Calu3 (cell line): ENCODE measurements around the gene MSANTD2. TPM values are rescaled to one million over a fixed set of nuclear protein-coding genes. Genes with fewer than 3 reads are reported as not detected.

ENCODE experiments used
- BruUV-seq: library from RNA; stranded (reverse); fragments of 400-500 nt; replicated peaks from 2 replicates; lab custom pipeline; 2021; lab: Mats Ljungman, UMichigan
- CTCF ChIA-PET: fragments of 300-600 bp; sonication (Branson Sonifier 250); formaldehyde crosslinking; loops from one replicate; lab custom pipeline; 2022; ENCODE audit warnings: antibody characterized with exemption; lab: Charles Lee
- DNase-seq: peaks from one replicate; pipeline ENCODE4 v3.0.0; 2022
- H3K27ac Mint-ChIP-seq: one replicate; pipeline ENCODE4 v1.8.0; 2022; ENCODE audit warnings: mixed read lengths; ENCODE audit not compliant: unreplicated experiment
- H3K27me3 Mint-ChIP-seq: one replicate; pipeline ENCODE4 v1.8.0; 2022; ENCODE audit warnings: mixed read lengths; ENCODE audit not compliant: unreplicated experiment
- H3K36me3 Mint-ChIP-seq: one replicate; pipeline ENCODE4 v1.8.0; 2022; ENCODE audit warnings: mild to moderate bottlenecking, moderate library complexity, mixed read lengths; ENCODE audit not compliant: insufficient read depth, unreplicated experiment
- H3K4me1 Mint-ChIP-seq: one replicate; pipeline ENCODE4 v1.8.0; 2022; ENCODE audit warnings: mild to moderate bottlenecking, low read depth, mixed read lengths; ENCODE audit not compliant: unreplicated experiment
- H3K4me3 Mint-ChIP-seq: one replicate; pipeline ENCODE4 v1.8.0; 2022; ENCODE audit warnings: mild to moderate bottlenecking, low read depth, moderate library complexity, mixed read lengths; ENCODE audit not compliant: unreplicated experiment
- H3K9me3 Mint-ChIP-seq: one replicate; pipeline ENCODE4 v1.8.0; 2022; ENCODE audit warnings: low read depth, mixed read lengths; ENCODE audit not compliant: unreplicated experiment
- intact Hi-C: fragments of 100-400 bp; cut with micrococcal nuclease; formaldehyde crosslinking; loops from one replicate; pipeline ENCODE4 v1.10.0; 2022; ENCODE audit not compliant: unreplicated experiment
- total RNA-seq: library from RNA; stranded (reverse); gene quantifications from 2 replicates; pipeline ENCODE4 v1.2.3, GENCODE V29; 2022
- TF ChIP-seq, protein P1 (sequence below): fragments of 200-600 bp; IDR thresholded peaks from one replicate; pipeline ENCODE4 v1.8.0; 2022; ENCODE audit warnings: antibody characterized with exemption; ENCODE audit not compliant: unreplicated experiment

Gene MSANTD2
- total RNA-seq, 1 experiment from 2014 or later = 13.0 TPM

DNA sequence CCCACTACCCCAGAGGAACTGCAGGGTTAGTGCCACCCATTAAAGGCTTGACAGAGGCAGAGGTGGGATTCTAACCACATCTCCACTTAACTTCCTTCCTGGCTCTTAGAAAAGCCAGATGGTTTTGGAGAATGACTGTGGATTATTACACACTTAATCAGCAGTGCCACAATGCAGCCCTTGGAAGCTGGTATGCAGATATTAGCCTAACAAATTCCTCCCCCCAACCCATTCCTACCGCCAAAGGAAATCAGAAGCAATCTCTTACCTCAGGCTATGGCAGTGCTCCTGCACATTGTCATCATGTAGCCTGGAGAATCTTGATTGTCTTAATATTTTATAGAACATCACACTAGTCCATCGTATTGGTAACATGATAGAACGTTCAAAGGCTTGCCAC, 83.6 kb downstream of the MSANTD2 start:
- no peak overlapping the region for H3K27ac Mint-ChIP-seq
- no peak for DNase-seq
- BruUV-seq = no TSS peak
- H3K4me1 Mint-ChIP-seq = peaks cover 8% of the 10 kb centered on the region
- CTCF ChIA-PET = no interaction called here
- no peaks in the 10 kb centered on the region for H3K36me3 Mint-ChIP-seq
- TF ChIP-seq, protein P1, sequence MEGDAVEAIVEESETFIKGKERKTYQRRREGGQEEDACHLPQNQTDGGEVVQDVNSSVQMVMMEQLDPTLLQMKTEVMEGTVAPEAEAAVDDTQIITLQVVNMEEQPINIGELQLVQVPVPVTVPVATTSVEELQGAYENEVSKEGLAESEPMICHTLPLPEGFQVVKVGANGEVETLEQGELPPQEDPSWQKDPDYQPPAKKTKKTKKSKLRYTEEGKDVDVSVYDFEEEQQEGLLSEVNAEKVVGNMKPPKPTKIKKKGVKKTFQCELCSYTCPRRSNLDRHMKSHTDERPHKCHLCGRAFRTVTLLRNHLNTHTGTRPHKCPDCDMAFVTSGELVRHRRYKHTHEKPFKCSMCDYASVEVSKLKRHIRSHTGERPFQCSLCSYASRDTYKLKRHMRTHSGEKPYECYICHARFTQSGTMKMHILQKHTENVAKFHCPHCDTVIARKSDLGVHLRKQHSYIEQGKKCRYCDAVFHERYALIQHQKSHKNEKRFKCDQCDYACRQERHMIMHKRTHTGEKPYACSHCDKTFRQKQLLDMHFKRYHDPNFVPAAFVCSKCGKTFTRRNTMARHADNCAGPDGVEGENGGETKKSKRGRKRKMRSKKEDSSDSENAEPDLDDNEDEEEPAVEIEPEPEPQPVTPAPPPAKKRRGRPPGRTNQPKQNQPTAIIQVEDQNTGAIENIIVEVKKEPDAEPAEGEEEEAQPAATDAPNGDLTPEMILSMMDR = no peak
- peaks cover 75% of the 10 kb centered on the region for H3K27me3 Mint-ChIP-seq
- intact Hi-C loops = no loop called here
- H3K4me3 Mint-ChIP-seq = no peak overlapping the region
- no peaks in the 10 kb centered on the region for H3K9me3 Mint-ChIP-seq

Other genes with a start within 250 kb of the MSANTD2 start
- not detected in 2 replicates for gene OR8A1, start 230.4 kb downstream of the MSANTD2 start, total RNA-seq
- gene PANX3, start 189.0 kb downstream of the MSANTD2 start, total RNA-seq = not detected in 2 replicates
- 18.8 and 19.1 TPM in 2 replicates for gene TBRG1, start 177.5 kb downstream of the MSANTD2 start, total RNA-seq
- gene SIAE, start 126.7 kb downstream of the MSANTD2 start, total RNA-seq = 8.4 and 10.0 TPM in 2 replicates
- 5.4 and 5.6 TPM in 2 replicates for gene SPA17, start 126.5 kb downstream of the MSANTD2 start, total RNA-seq
- gene NRGN, start 60.5 kb downstream of the MSANTD2 start, total RNA-seq = 5.8 and 6.0 TPM in 2 replicates
- not detected in 2 replicates for gene VSIG2, start 48.2 kb downstream of the MSANTD2 start, total RNA-seq
- 1.0 and 1.1 TPM in 2 replicates for gene ESAM, start 38.1 kb downstream of the MSANTD2 start, total RNA-seq
- gene ROBO3, start 65.0 kb upstream of the MSANTD2 start, total RNA-seq = 0.69 and 0.99 TPM in 2 replicates
- not detected in 2 replicates for gene ROBO4, start 97.5 kb upstream of the MSANTD2 start, total RNA-seq
- gene HEPN1, start 118.8 kb upstream of the MSANTD2 start, total RNA-seq = not detected in 2 replicates
- gene HEPACAM, start 135.6 kb upstream of the MSANTD2 start, total RNA-seq = not detected in 2 replicates
- gene CCDC15, start 153.8 kb upstream of the MSANTD2 start, total RNA-seq = 2.3 TPM in 2 replicates